HG03432 (cell line): ENCODE results near the gene GRP.

ENCODE experiments used
- ATAC-seq: cut with Tn5 transposase; IDR thresholded peaks from one replicate; pipeline ENCODE4 v1.9.1; 2021; ENCODE audit warnings: mild to moderate bottlenecking, moderate library complexity; ENCODE audit not compliant: unreplicated experiment

GRP gene

GRCh38 chr18:59219672-59220163 is at the start of gene GRP:
GRP (plus strand) TSS chr18:59220158; CDS start chr18:59220266, 108 bp downstream.
- no peak for ATAC-seq

- no peak for ATAC-seq
Observed at GRCh38 chr18:59172664-59173249, 47.2 kb upstream of the GRP start.

- no peak for ATAC-seq
Observed at GRCh38 chr18:59177485-59177884, 42.5 kb upstream of the GRP start.

- ATAC-seq: no peak
Observed at GRCh38 chr18:59180150-59180845, 39.7 kb upstream of the GRP start.

GRCh38 chr18:59182673-59183072 is 37.3 kb upstream of the GRP start:
- no peak for ATAC-seq

GRCh38 chr18:59189008-59189407 is 30.9 kb upstream of the GRP start:
- ATAC-seq: no peak

GRCh38 chr18:59189746-59190145 is 30.2 kb upstream of the GRP start:
- ATAC-seq: no peak

GRCh38 chr18:59196161-59196725 is 23.7 kb upstream of the GRP start:
- ATAC-seq: no peak

- no peak for ATAC-seq
Observed at GRCh38 chr18:59197636-59198035, 22.3 kb upstream of the GRP start.

GRCh38 chr18:59198215-59198614 is 21.7 kb upstream of the GRP start:
- ATAC-seq: no peak

- ATAC-seq: no peak
Observed at GRCh38 chr18:59200787-59201186, 19.2 kb upstream of the GRP start.

- ATAC-seq: no peak
Observed at GRCh38 chr18:59202258-59202820, 17.6 kb upstream of the GRP start.

- no peak for ATAC-seq
Observed at GRCh38 chr18:59207506-59207905, 12.5 kb upstream of the GRP start.

GRCh38 chr18:59208602-59209125 is 11.3 kb upstream of the GRP start:
- ATAC-seq: no peak

GRCh38 chr18:59210299-59210698 is 9.7 kb upstream of the GRP start:
- no peak for ATAC-seq

GRCh38 chr18:59211629-59212028 is 8.3 kb upstream of the GRP start:
- ATAC-seq: no peak

GRCh38 chr18:59218018-59218417 is 1.9 kb upstream of the GRP start:
- ATAC-seq: no peak

- ATAC-seq: no peak
Observed at GRCh38 chr18:59220164-59220783, 316 bp downstream of the GRP start.

GRCh38 chr18:59220784-59221765 is 1.1 kb downstream of the GRP start:
- no peak for ATAC-seq

- ATAC-seq: no peak
Observed at GRCh38 chr18:59222341-59222740, 2.4 kb downstream of the GRP start.
